Measurements from ENCODE around the gene SHISA6. TPM values are rescaled to one million over a fixed set of nuclear protein-coding genes. Genes with fewer than 3 reads are reported as not detected.

Gene SHISA6
- total and polyA plus RNA-seq, 5 donors from 2014 or later = not detected

DNA sequence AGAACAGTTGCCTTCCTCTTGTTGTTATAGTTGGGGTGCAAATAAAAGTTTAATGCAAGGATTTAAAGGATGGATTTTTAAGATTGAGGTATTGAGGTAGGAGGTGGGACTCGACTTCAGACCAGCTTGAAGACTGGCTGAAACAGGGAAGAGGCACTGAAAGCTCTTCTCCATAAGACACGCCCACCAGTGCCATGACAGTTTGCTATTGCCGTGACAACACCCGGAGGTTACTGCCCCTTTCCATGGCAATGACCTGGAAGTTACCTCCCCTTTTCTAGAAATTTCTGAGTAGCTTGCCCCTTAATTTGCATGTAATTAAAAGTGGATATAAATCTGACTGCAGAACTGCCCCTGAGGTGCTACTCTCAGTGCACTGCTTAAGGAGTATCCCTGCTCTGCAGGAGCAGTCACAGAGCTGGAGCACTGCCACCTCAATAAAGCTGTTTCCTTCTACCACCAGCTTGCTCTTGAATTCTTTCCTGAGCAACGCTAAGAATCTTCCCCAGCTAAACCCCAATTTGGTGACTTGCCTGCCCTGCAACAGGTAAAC is 122.6 kb downstream of the SHISA6 start:
- no peaks in the 10 kb centered on the region for H3K27me3 ChIP-seq (ENCODE audit: control insufficient read depth, insufficient read depth, low read length)
- H3K4me1 ChIP-seq (ENCODE audit: control insufficient read depth, insufficient read depth, low read length, poor library complexity, severe bottlenecking) = no peaks in the 10 kb centered on the region
- Mint-ChIP-seq H3K4me1 (no peaks in the 10 kb centered on the region), H3K4me3 (no peak overlapping the region), H3K27ac (no peak overlapping the region), H3K27me3 (peaks cover 5% of the 10 kb centered on the region), H3K9me3 (peaks cover 0 to 6% (median 0%) of the 10 kb centered on the region in 7 donors), H3K36me3 (no peaks in the 10 kb centered on the region)
- no peak for ATAC-seq (ENCODE audit: low read depth in 2 of 2)
- no peak overlapping the region for H3K27ac ChIP-seq (ENCODE audit: insufficient read depth, low read length, poor library complexity, severe bottlenecking)
- no peak for DNase-seq
- H3K36me3 ChIP-seq (ENCODE audit: control insufficient read depth, insufficient read depth, low read length) = no peaks in the 10 kb centered on the region
- no peak overlapping the region for H3K4me3 ChIP-seq (ENCODE audit: low read depth, low read length)
- H3K9me3 ChIP-seq (ENCODE audit: control insufficient read depth in 2 of 2, low read length in 2 of 2) = no peaks in the 10 kb centered on the region

GRCh38 chr17:11366272-11366850 is 125.3 kb downstream of the SHISA6 start:
- Mint-ChIP-seq H3K27ac (no peak overlapping the region), H3K9me3 (peaks cover 0 to 7% (median 0%) of the 10 kb centered on the region in 7 donors), H3K27me3 (peaks cover 5% of the 10 kb centered on the region), H3K36me3 (no peaks in the 10 kb centered on the region), H3K4me1 (no peaks in the 10 kb centered on the region), H3K4me3 (no peak overlapping the region)
- Histone ChIP-seq H3K36me3 (ENCODE audit: control insufficient read depth, insufficient read depth, low read length) (no peaks in the 10 kb centered on the region), H3K9me3 (ENCODE audit: control insufficient read depth in 2 of 2, low read length in 2 of 2) (no peaks in the 10 kb centered on the region), H3K27ac (ENCODE audit: insufficient read depth, low read length, poor library complexity, severe bottlenecking) (no peak overlapping the region), H3K4me1 (ENCODE audit: control insufficient read depth, insufficient read depth, low read length, poor library complexity, severe bottlenecking) (no peaks in the 10 kb centered on the region), H3K27me3 (ENCODE audit: control insufficient read depth, insufficient read depth, low read length) (no peaks in the 10 kb centered on the region), H3K4me3 (ENCODE audit: low read depth, low read length) (no peak overlapping the region)
- no peak for ATAC-seq (ENCODE audit: low read depth in 2 of 2)
- no peak for DNase-seq

- Histone ChIP-seq H3K27me3 (ENCODE audit: control insufficient read depth, insufficient read depth, low read length) (no peaks in the 10 kb centered on the region), H3K4me1 (ENCODE audit: control insufficient read depth, insufficient read depth, low read length, poor library complexity, severe bottlenecking) (no peaks in the 10 kb centered on the region), H3K27ac (ENCODE audit: insufficient read depth, low read length, poor library complexity, severe bottlenecking) (no peak overlapping the region), H3K36me3 (ENCODE audit: control insufficient read depth, insufficient read depth, low read length) (no peaks in the 10 kb centered on the region), H3K4me3 (ENCODE audit: low read depth, low read length) (no peak overlapping the region), H3K9me3 (ENCODE audit: control insufficient read depth in 2 of 2, low read length in 2 of 2) (no peaks in the 10 kb centered on the region)
- H3K27ac Mint-ChIP-seq = no peak overlapping the region
- H3K36me3 Mint-ChIP-seq = no peaks in the 10 kb centered on the region
- H3K27me3 Mint-ChIP-seq = no peaks in the 10 kb centered on the region
- no peak for ATAC-seq (ENCODE audit: low read depth in 2 of 2)
- H3K9me3 Mint-ChIP-seq = peaks cover 0 to 16% (median 2%) of the 10 kb centered on the region in 7 donors
- no peak for DNase-seq
- no peaks in the 10 kb centered on the region for H3K4me1 Mint-ChIP-seq
- H3K4me3 Mint-ChIP-seq = no peak overlapping the region
Observed at GRCh38 chr17:11369575-11369974, 128.6 kb downstream of the SHISA6 start.

DNA sequence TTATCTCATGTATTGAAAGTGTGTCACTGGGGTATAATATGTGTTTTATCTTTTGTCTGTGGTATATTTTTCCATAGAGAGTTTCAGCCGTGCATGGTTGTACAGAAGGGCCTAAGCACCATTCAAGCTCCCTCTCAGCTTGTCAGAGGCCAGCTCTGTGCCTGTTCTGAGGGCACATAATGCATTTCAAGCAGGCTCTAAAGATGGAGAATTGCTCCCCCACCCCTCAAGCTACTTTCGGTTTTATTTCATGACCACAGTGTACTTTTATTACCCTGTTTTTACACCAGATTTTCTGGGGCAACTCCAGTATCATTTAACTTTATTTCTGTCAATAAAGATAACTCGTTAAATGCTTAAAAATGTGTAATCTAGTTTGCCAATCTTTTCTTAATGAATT is 131.7 kb downstream of the SHISA6 start:
- Mint-ChIP-seq H3K4me1 (no peaks in the 10 kb centered on the region), H3K27me3 (no peaks in the 10 kb centered on the region), H3K27ac (no peak overlapping the region), H3K9me3 (peaks cover 0 to 22% (median 0%) of the 10 kb centered on the region in 7 donors), H3K36me3 (no peaks in the 10 kb centered on the region), H3K4me3 (no peak overlapping the region)
- DNase-seq (no peak), ATAC-seq (ENCODE audit: low read depth in 2 of 2) (no peak)
- Histone ChIP-seq H3K4me3 (ENCODE audit: low read depth, low read length) (no peak overlapping the region), H3K36me3 (ENCODE audit: control insufficient read depth, insufficient read depth, low read length) (no peaks in the 10 kb centered on the region), H3K9me3 (ENCODE audit: control insufficient read depth in 2 of 2, low read length in 2 of 2) (no peaks in the 10 kb centered on the region), H3K27me3 (ENCODE audit: control insufficient read depth, insufficient read depth, low read length) (no peaks in the 10 kb centered on the region), H3K4me1 (ENCODE audit: control insufficient read depth, insufficient read depth, low read length, poor library complexity, severe bottlenecking) (no peaks in the 10 kb centered on the region), H3K27ac (ENCODE audit: insufficient read depth, low read length, poor library complexity, severe bottlenecking) (no peak overlapping the region)

GRCh38 chr17:11378506-11378905 is 137.5 kb downstream of the SHISA6 start:
- Mint-ChIP-seq H3K27me3 (no peaks in the 10 kb centered on the region), H3K4me1 (peaks cover 0 to 2% (median 0%) of the 10 kb centered on the region in 4 donors), H3K27ac (no peak overlapping the region), H3K9me3 (peaks cover 0 to 13% (median 6%) of the 10 kb centered on the region in 7 donors), H3K36me3 (no peaks in the 10 kb centered on the region), H3K4me3 (no peak overlapping the region)
- no peak for DNase-seq
- no peaks in the 10 kb centered on the region for H3K27me3 ChIP-seq (ENCODE audit: control insufficient read depth, insufficient read depth, low read length)
- no peak for ATAC-seq (ENCODE audit: low read depth in 2 of 2)
- H3K36me3 ChIP-seq (ENCODE audit: control insufficient read depth, insufficient read depth, low read length) = no peaks in the 10 kb centered on the region
- no peak overlapping the region for H3K4me3 ChIP-seq (ENCODE audit: low read depth, low read length)
- H3K4me1 ChIP-seq (ENCODE audit: control insufficient read depth, insufficient read depth, low read length, poor library complexity, severe bottlenecking) = no peaks in the 10 kb centered on the region
- no peak overlapping the region for H3K27ac ChIP-seq (ENCODE audit: insufficient read depth, low read length, poor library complexity, severe bottlenecking)
- H3K9me3 ChIP-seq (ENCODE audit: control insufficient read depth in 2 of 2, low read length in 2 of 2) = no peaks in the 10 kb centered on the region

DNA sequence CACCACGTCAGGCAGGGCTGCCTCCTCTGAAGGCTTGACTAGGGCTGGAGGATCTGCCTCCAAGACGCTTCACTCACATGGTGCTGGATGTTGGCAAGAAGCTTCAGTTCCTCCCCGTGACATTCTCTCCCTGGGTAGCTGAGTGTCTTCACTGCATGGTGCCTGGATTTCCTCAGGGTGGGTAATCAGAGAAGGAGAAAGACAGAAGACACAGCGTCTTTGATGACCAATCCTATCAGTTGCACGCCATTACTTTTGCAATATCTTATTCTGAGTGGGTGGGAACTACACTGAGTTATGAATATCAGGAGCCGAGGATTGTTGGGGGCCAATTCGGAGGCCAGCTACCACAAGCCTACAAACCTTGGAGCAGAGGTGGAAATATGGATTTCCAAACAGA is 139.7 kb downstream of the SHISA6 start:
- Mint-ChIP-seq H3K4me3 (no peak overlapping the region), H3K27ac (peak overlapping the region in 1 of 3 donors; percentile 45), H3K4me1 (peaks cover 0 to 2% (median 0%) of the 10 kb centered on the region in 4 donors), H3K27me3 (no peaks in the 10 kb centered on the region), H3K9me3 (peaks cover 0 to 14% (median 8%) of the 10 kb centered on the region in 7 donors), H3K36me3 (no peaks in the 10 kb centered on the region)
- Histone ChIP-seq H3K9me3 (ENCODE audit: control insufficient read depth in 2 of 2, low read length in 2 of 2) (no peaks in the 10 kb centered on the region), H3K4me1 (ENCODE audit: control insufficient read depth, insufficient read depth, low read length, poor library complexity, severe bottlenecking) (no peaks in the 10 kb centered on the region), H3K36me3 (ENCODE audit: control insufficient read depth, insufficient read depth, low read length) (no peaks in the 10 kb centered on the region), H3K27me3 (ENCODE audit: control insufficient read depth, insufficient read depth, low read length) (no peaks in the 10 kb centered on the region), H3K4me3 (ENCODE audit: low read depth, low read length) (no peak overlapping the region), H3K27ac (ENCODE audit: insufficient read depth, low read length, poor library complexity, severe bottlenecking) (no peak overlapping the region)
- DNase-seq (no peak), ATAC-seq (ENCODE audit: low read depth in 2 of 2) (no peak)

GRCh38 chr17:11383157-11383556 is 142.1 kb downstream of the SHISA6 start:
- Histone ChIP-seq H3K36me3 (ENCODE audit: control insufficient read depth, insufficient read depth, low read length) (no peaks in the 10 kb centered on the region), H3K27ac (ENCODE audit: insufficient read depth, low read length, poor library complexity, severe bottlenecking) (no peak overlapping the region), H3K4me3 (ENCODE audit: low read depth, low read length) (no peak overlapping the region), H3K9me3 (ENCODE audit: control insufficient read depth in 2 of 2, low read length in 2 of 2) (no peaks in the 10 kb centered on the region), H3K4me1 (ENCODE audit: control insufficient read depth, insufficient read depth, low read length, poor library complexity, severe bottlenecking) (no peaks in the 10 kb centered on the region), H3K27me3 (ENCODE audit: control insufficient read depth, insufficient read depth, low read length) (no peaks in the 10 kb centered on the region)
- no peaks in the 10 kb centered on the region for H3K27me3 Mint-ChIP-seq
- no peak for DNase-seq
- H3K4me1 Mint-ChIP-seq = peaks cover 0 to 2% (median 0%) of the 10 kb centered on the region in 4 donors
- ATAC-seq (ENCODE audit: low read depth in 2 of 2) = no peak
- H3K9me3 Mint-ChIP-seq = peaks cover 0 to 18% (median 11%) of the 10 kb centered on the region in 7 donors
- H3K4me3 Mint-ChIP-seq = no peak overlapping the region
- H3K27ac Mint-ChIP-seq = peak overlapping the region in 1 of 3 donors; percentile 21
- no peaks in the 10 kb centered on the region for H3K36me3 Mint-ChIP-seq

DNA sequence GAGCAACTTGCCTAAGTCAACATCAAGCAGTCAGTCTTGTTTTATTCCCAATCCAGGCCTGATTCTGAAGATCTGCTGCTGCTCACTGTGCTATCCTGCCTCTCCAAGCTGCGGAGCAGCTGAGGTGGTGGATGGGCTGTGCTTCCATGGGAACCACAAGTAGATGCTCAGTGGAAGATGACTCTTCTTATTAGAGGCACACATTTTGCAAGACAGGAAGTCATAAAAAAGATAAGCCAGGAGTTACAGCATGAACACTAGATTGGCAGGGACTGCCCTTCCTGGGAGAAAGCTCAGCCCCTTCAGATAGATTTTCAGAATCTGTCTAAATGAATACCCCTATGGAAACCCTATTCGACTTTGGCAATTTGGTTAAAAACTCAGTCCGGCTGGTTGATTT is 143.1 kb downstream of the SHISA6 start:
- H3K36me3 Mint-ChIP-seq = no peaks in the 10 kb centered on the region
- no peaks in the 10 kb centered on the region for H3K36me3 ChIP-seq (ENCODE audit: control insufficient read depth, insufficient read depth, low read length)
- ATAC-seq (ENCODE audit: low read depth in 2 of 2) = no peak
- H3K27me3 Mint-ChIP-seq = no peaks in the 10 kb centered on the region
- no peak overlapping the region for H3K4me3 Mint-ChIP-seq
- peaks cover 0 to 2% (median 0%) of the 10 kb centered on the region in 4 donors for H3K4me1 Mint-ChIP-seq
- no peak overlapping the region for H3K27ac Mint-ChIP-seq
- no peak for DNase-seq
- no peaks in the 10 kb centered on the region for H3K27me3 ChIP-seq (ENCODE audit: control insufficient read depth, insufficient read depth, low read length)
- no peaks in the 10 kb centered on the region for H3K9me3 ChIP-seq (ENCODE audit: control insufficient read depth in 2 of 2, low read length in 2 of 2)
- peaks cover 0 to 18% (median 11%) of the 10 kb centered on the region in 7 donors for H3K9me3 Mint-ChIP-seq
- H3K4me3 ChIP-seq (ENCODE audit: low read depth, low read length) = no peak overlapping the region
- H3K4me1 ChIP-seq (ENCODE audit: control insufficient read depth, insufficient read depth, low read length, poor library complexity, severe bottlenecking) = no peaks in the 10 kb centered on the region
- no peak overlapping the region for H3K27ac ChIP-seq (ENCODE audit: insufficient read depth, low read length, poor library complexity, severe bottlenecking)
